DMS 273 (cell line): ENCODE measurements around the gene TGFBRAP1.
"Not testable (repeated sequence)": the region's sequence is repeated elsewhere in the genome, so short reads cannot be mapped to it uniquely, and the experiment has no call there.

Experiments
- DNase-seq: peaks from one replicate; lab custom pipeline; 2025; ENCODE audit not compliant: unreplicated experiment; lab: John Stamatoyannopoulos, UW

TGFBRAP1 gene

GRCh38 chr2:105361102-105361889, 31.8 kb upstream of the TGFBRAP1 start:
- DNase-seq: no peak

- DNase-seq: no peak
Observed at GRCh38 chr2:105358593-105358992, 29.1 kb upstream of the TGFBRAP1 start.

GRCh38 chr2:105357122-105357521, 27.6 kb upstream of the TGFBRAP1 start:
- DNase-seq: no peak

GRCh38 chr2:105344704-105345345, 15.3 kb upstream of the TGFBRAP1 start:
- peak; percentile 69 for DNase-seq

- no peak for DNase-seq
Observed at GRCh38 chr2:105339414-105339813, 9.9 kb upstream of the TGFBRAP1 start.

GRCh38 chr2:105338020-105338385, 8.5 kb upstream of the TGFBRAP1 start:
- peak; percentile 37 for DNase-seq

- DNase-seq: peak; percentile 96
Observed at GRCh38 chr2:105337122-105338019, 7.8 kb upstream of the TGFBRAP1 start, which contains the start of gene C2orf49. C2orf49 (plus strand) TSS chr2:105337540; CDS start chr2:105337588, 48 bp downstream.

GRCh38 chr2:105336786-105337121, 7.2 kb upstream of the TGFBRAP1 start:
- DNase-seq: no peak

- DNase-seq: no peak
Observed at GRCh38 chr2:105335469-105335868, 5.9 kb upstream of the TGFBRAP1 start.

GRCh38 chr2:105334211-105334610, 4.7 kb upstream of the TGFBRAP1 start:
- no peak for DNase-seq

- no peak for DNase-seq
Observed at GRCh38 chr2:105330681-105331375, 1.3 kb upstream of the TGFBRAP1 start.

- DNase-seq: peak; percentile 58
Observed at GRCh38 chr2:105329197-105329554, 359 bp downstream of the TGFBRAP1 start.

GRCh38 chr2:105328281-105329196, 996 bp downstream of the TGFBRAP1 start:
- peak; percentile 58 for DNase-seq

GRCh38 chr2:105327690-105328089, 1.8 kb downstream of the TGFBRAP1 start:
- no peak for DNase-seq

GRCh38 chr2:105327271-105327670, 2.3 kb downstream of the TGFBRAP1 start:
- DNase-seq: not testable (repeated sequence)

- DNase-seq: no peak
Observed at GRCh38 chr2:105325389-105325963, 4.1 kb downstream of the TGFBRAP1 start.

GRCh38 chr2:105324732-105325131, 4.8 kb downstream of the TGFBRAP1 start:
- no peak for DNase-seq

- DNase-seq: no peak
Observed at GRCh38 chr2:105324101-105324500, 5.4 kb downstream of the TGFBRAP1 start.

GRCh38 chr2:105323111-105323510, 6.4 kb downstream of the TGFBRAP1 start:
- no peak for DNase-seq
